Natural killer cell (primary cell): Measurements from ENCODE around the gene KBTBD3. TPM values are rescaled to one million over a fixed set of nuclear protein-coding genes. Genes with fewer than 3 reads are reported as not detected.

Source experiments
- ATAC-seq, 3 donors: fragments of 150-1000 bp in 2 of 3; fragments of 200-7000 bp in 1 of 3; cut with Tn5 transposase; 1 replicate in 1 of 3; 2 replicates in 2 of 3; pipeline ENCODE4 v1.10.0; 2021; ENCODE audit warnings: mild to moderate bottlenecking in 2 of 3, moderate library complexity in 2 of 3
- DNase-seq, 2 donors: peaks; one replicate each; pipeline versions ENCODE4 v3.0.0 to v3.0.0-alpha.2; 2013 to 2021; ENCODE audit warnings: mixed read lengths in 1 of 2
- H3K27ac ChIP-seq: one replicate; pipeline ENCODE4 v1.5.1; 2013; ENCODE audit warnings: mild to moderate bottlenecking, low read length
- H3K27me3 ChIP-seq: one replicate; pipeline ENCODE4 v1.6.1; 2013; ENCODE audit warnings: low read length; ENCODE audit not compliant: control insufficient read depth, insufficient read depth
- H3K36me3 ChIP-seq: one replicate; pipeline ENCODE4 v1.6.1; 2013; ENCODE audit warnings: low read length; ENCODE audit not compliant: control insufficient read depth, insufficient read depth
- H3K4me1 ChIP-seq: one replicate; pipeline ENCODE4 v1.6.1; 2013; ENCODE audit warnings: low read length; ENCODE audit not compliant: control insufficient read depth, insufficient read depth
- H3K4me3 ChIP-seq: one replicate; pipeline ENCODE4 v1.5.1; 2013; ENCODE audit warnings: low read length
- H3K9me3 ChIP-seq: one replicate; pipeline ENCODE4 v1.6.1; 2013; ENCODE audit warnings: low read length; ENCODE audit not compliant: control insufficient read depth, insufficient read depth
- H3K27ac Mint-ChIP-seq, 2 donors: one replicate each; pipeline ENCODE4 v1.8.0; 2022; ENCODE audit warnings: mild to moderate bottlenecking in 2 of 2, mixed read lengths in 2 of 2, moderate library complexity in 1 of 2
- H3K27me3 Mint-ChIP-seq, 2 donors: one replicate each; pipeline ENCODE4 v1.8.0; 2022; ENCODE audit warnings: low read depth in 2 of 2, mixed read lengths in 2 of 2
- H3K36me3 Mint-ChIP-seq: one replicate; pipeline ENCODE4 v1.8.0; 2022; ENCODE audit warnings: mixed read lengths
- H3K4me1 Mint-ChIP-seq, 2 donors: one replicate each; pipeline ENCODE4 v1.8.0; 2022; ENCODE audit warnings: mixed read lengths in 2 of 2
- H3K4me3 Mint-ChIP-seq: one replicate; pipeline ENCODE4 v1.8.0; 2022; ENCODE audit warnings: mild to moderate bottlenecking, moderate library complexity, mixed read lengths
- H3K9me3 Mint-ChIP-seq, 2 donors: one replicate each; pipeline ENCODE4 v1.8.0; 2022; ENCODE audit warnings: mixed read lengths in 2 of 2
- whole genome bisulfite sequencing: methylation state at CpG from one replicate; pipeline ENCODE4 v1.1.7; 2013; ENCODE audit warnings: missing lambda C conversion rate; ENCODE audit not compliant: insufficient coverage; 5-methylcytosine and 5-hydroxymethylcytosine counted together
- intact Hi-C: fragments of 100-400 bp; cut with micrococcal nuclease; formaldehyde crosslinking; loops from one replicate; pipeline ENCODE4 v1.14.2; 2022
- total RNA-seq, 4 donors: library from RNA; stranded (reverse); fragments of 120-200 nt in 1 of 4; gene quantifications; one replicate each; pipeline versions ENCODE4 v1.2.3 to v1.2.4, GENCODE V29; 2013 to 2022
- TF ChIP-seq, protein P1 (sequence below): fragments of 200-600 bp; IDR thresholded peaks from one replicate; pipeline ENCODE4 v1.8.0; 2022; ENCODE audit warnings: antibody characterized with exemption

Gene KBTBD3
- total RNA-seq, 3 donors from 2014 or later (not counting 1 experiment from before 2014, with no cell fraction given): 9.0 to 12.7 (median 9.9) TPM

DNA sequence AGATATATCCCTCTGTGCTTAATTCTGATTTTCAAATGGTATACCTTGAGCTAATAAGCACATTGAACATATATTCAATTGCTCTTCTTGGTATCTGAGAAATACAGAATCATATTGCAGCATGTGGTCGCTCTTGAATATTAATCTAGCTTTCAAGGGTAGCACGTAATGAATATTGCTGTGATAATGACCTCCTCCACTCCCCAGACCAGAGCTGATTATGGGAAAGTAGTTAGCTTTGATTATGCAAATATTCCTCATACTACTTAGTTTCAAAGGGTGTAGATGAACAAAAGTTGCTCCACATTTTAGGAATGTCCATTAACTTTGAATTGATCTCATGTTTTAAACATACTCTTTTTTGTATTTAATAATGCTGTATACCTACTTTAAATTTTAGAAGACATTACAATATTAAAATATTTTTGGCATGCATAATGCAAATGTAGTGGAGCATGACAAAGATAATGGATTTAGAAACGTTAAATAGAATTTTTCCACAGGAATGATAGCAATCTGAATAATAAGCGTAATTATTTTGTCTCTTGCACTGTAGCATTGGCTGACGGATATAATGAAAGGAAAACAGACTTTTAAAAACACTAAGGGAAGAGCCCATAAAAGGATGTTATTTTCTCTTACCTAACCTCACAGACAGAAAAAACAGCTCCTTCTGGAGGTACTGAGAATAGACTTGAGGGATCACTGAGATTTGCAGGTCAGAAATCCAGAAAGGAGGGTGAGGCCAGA, 27.2 kb downstream of the KBTBD3 start:
- Histone ChIP-seq H3K4me3 (no peak overlapping the region), H3K4me1 (no peaks in the 10 kb centered on the region), H3K27me3 (no peaks in the 10 kb centered on the region), H3K36me3 (no peaks in the 10 kb centered on the region), H3K27ac (no peak overlapping the region), H3K9me3 (no peaks in the 10 kb centered on the region)
- no peaks in the 10 kb centered on the region for H3K36me3 Mint-ChIP-seq
- H3K4me1 Mint-ChIP-seq: no peaks in the 10 kb centered on the region
- TF ChIP-seq, protein P1, sequence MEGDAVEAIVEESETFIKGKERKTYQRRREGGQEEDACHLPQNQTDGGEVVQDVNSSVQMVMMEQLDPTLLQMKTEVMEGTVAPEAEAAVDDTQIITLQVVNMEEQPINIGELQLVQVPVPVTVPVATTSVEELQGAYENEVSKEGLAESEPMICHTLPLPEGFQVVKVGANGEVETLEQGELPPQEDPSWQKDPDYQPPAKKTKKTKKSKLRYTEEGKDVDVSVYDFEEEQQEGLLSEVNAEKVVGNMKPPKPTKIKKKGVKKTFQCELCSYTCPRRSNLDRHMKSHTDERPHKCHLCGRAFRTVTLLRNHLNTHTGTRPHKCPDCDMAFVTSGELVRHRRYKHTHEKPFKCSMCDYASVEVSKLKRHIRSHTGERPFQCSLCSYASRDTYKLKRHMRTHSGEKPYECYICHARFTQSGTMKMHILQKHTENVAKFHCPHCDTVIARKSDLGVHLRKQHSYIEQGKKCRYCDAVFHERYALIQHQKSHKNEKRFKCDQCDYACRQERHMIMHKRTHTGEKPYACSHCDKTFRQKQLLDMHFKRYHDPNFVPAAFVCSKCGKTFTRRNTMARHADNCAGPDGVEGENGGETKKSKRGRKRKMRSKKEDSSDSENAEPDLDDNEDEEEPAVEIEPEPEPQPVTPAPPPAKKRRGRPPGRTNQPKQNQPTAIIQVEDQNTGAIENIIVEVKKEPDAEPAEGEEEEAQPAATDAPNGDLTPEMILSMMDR: no peak
- DNase-seq: no peak
- intact Hi-C loops: no loop called here
- ATAC-seq: no peak
- H3K4me3 Mint-ChIP-seq: no peak overlapping the region
- no peaks in the 10 kb centered on the region for H3K9me3 Mint-ChIP-seq
- H3K27me3 Mint-ChIP-seq: peaks cover 8 to 12% of the 10 kb centered on the region in 2 donors
- no peak overlapping the region for H3K27ac Mint-ChIP-seq
- WGBS: 83% methylated on average over 3 of the region's 5 CpGs

DNA sequence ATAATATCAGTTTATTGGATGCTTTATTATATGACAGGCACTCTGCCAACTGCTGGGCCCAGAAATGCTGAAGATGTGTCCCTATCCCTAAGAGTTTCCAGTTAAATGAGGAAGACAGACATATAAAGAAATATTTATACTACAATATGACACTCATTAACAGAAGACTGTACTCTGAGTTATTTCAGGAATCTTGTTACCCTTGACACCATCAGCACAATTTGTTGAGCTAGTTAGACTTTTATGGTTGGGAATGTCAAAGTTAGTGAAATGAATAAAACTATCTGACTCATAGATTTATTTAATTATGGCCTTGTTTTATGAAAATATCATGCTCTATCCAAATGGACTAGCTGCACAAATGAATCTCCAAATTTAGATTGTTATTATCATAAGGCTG, 29.5 kb downstream of the KBTBD3 start:
- H3K27ac Mint-ChIP-seq: no peak overlapping the region

DNA sequence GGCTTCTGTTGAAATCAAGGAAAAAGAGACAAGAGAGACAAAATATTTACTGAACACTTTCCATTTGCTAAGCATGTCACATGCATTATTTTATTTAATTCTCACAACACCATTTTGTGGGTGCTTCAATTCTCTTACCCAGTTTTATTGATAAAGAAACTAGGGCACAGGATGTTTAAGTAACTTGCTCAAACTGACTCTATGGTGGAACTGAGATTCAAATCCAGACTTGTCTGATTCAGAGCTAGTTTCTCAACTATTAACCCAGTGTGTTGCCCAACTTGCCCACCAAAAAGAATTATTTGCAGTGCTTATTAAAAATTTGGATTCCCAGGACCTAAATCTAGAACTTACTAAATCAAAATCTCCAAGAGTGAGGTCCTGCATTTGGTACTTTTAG, 33.6 kb downstream of the KBTBD3 start:
- Mint-ChIP-seq H3K27ac (no peak overlapping the region), H3K4me1 (no peaks in the 10 kb centered on the region), H3K27me3 (peaks cover 23 to 31% of the 10 kb centered on the region in 2 donors), H3K4me3 (no peak overlapping the region), H3K36me3 (no peaks in the 10 kb centered on the region), H3K9me3 (no peaks in the 10 kb centered on the region)
- Histone ChIP-seq H3K27me3 (no peaks in the 10 kb centered on the region), H3K27ac (no peak overlapping the region), H3K9me3 (no peaks in the 10 kb centered on the region), H3K4me3 (no peak overlapping the region), H3K4me1 (no peaks in the 10 kb centered on the region), H3K36me3 (no peaks in the 10 kb centered on the region)
- TF ChIP-seq, protein P1: no peak
- ATAC-seq (no peak), DNase-seq (no peak)
- intact Hi-C loops: no loop called here

More for the DNA sequence above, 29.5 kb downstream of the KBTBD3 start:
- DNase-seq: no peak
- no peak for ATAC-seq
- Histone ChIP-seq H3K36me3 (no peaks in the 10 kb centered on the region), H3K4me3 (no peak overlapping the region), H3K9me3 (no peaks in the 10 kb centered on the region), H3K27ac (no peak overlapping the region), H3K4me1 (no peaks in the 10 kb centered on the region), H3K27me3 (no peaks in the 10 kb centered on the region)
- Mint-ChIP-seq H3K27me3 (peaks cover 15 to 18% of the 10 kb centered on the region in 2 donors), H3K36me3 (no peaks in the 10 kb centered on the region), H3K9me3 (no peaks in the 10 kb centered on the region), H3K4me1 (no peaks in the 10 kb centered on the region), H3K4me3 (no peak overlapping the region)
- intact Hi-C loops: no loop called here
- TF ChIP-seq, protein P1: no peak

DNA sequence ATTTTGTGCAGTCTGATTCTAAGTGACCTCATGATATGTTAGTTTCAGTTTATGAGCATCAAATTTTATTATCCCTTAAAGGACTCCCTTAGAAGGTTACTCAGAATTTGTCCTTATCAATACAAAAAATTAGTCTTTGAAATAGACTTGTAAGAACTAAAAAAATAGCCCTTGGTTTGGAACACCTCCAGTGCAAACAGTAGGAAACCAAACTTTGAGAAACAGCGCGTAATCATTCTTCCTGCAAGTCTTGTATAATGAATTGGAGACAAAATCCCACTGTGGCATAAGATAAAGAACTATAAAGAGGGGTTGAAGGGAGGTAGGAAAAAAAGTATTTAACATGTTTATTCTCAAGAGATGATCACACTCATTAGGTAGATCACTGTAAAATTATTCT, 44.3 kb downstream of the KBTBD3 start:
- H3K36me3 ChIP-seq: no peaks in the 10 kb centered on the region
- H3K4me3 ChIP-seq: no peak overlapping the region
- no peak overlapping the region for H3K27ac ChIP-seq
- H3K4me1 ChIP-seq: no peaks in the 10 kb centered on the region
- TF ChIP-seq, protein P1: no peak
- H3K4me3 Mint-ChIP-seq: no peak overlapping the region
- no peaks in the 10 kb centered on the region for H3K9me3 Mint-ChIP-seq
- H3K27me3 Mint-ChIP-seq: peaks cover 29 to 51% of the 10 kb centered on the region in 2 donors
- H3K9me3 ChIP-seq: no peaks in the 10 kb centered on the region
- H3K36me3 Mint-ChIP-seq: no peaks in the 10 kb centered on the region
- DNase-seq (no peak), ATAC-seq (no peak)
- no peak overlapping the region for H3K27ac Mint-ChIP-seq
- 60% methylated on average over 2 of the region's 2 CpGs for WGBS
- intact Hi-C loops: no loop called here
- H3K4me1 Mint-ChIP-seq: no peaks in the 10 kb centered on the region
- H3K27me3 ChIP-seq: peaks cover 6% of the 10 kb centered on the region
